ENCODE measurements around the gene PHC1. TPM values are rescaled to one million over a fixed set of nuclear protein-coding genes. Genes with fewer than 3 reads are reported as not detected.
"Not testable (repeated sequence)": the region's sequence is repeated elsewhere in the genome, so short reads cannot be mapped to it uniquely, and the experiment has no call there.

The PHC1 gene
- 28.7 TPM for total RNA-seq

DNA sequence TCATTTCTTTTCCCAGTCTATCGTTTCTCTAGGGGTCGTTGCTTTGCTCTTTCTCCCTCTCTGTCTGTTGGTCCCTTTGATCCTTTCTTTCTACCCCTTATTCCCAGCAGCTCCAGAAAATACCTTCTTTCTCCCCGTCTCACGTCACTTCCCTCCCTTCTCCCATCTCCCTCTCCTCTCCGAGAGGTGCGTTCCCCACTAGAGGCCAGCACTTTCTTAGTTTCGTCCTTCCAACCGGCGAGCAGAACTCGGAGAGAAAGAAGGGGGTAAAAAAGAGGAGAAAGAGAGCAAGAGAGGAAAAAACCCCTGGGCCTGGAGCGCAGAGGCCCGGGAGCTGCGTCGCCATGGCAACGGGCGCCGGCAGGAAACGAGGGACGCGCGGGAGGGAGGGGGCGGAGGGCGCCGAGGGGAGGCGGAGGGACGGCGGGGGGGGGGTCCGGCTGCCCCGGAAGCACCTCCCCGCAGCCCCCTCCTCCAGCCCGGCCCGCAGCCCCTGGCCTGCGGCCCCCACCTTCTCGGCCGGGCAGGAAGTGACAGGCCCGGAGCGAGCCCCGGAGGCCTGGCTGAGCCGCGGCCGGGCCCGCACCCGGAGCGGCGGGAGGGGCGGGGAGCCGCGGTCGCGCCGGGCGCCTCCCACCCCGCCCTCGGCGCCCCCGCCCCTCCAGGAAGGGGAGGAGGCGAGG, at the start of gene PHC1:
Gene PHC1, plus strand, starts transcription at position 477 of the 683 bp plus-strand sequence. CDS start 3,169 bp downstream, outside the sequence.
- DNase-seq: peak; percentile 49

DNA sequence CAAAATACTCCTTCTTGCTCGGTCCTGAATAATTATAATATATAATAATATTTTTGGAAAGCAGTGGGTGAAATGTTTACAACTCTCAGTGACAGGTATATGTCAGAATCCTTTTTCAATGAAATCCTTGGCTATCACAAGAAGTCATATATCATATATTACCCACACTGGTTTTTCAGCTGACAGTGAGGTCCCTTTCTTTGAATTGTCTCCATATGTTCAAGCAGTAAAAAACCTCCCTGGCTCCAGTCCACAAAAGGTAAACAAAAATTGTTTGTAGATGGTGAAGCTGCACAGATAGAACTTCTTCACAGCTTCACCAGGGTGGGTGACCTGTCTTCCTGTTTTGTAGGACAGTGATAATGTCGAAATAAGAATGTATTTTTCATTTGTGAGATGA, 47.9 kb upstream of the PHC1 start:
- no peak for DNase-seq

DNA sequence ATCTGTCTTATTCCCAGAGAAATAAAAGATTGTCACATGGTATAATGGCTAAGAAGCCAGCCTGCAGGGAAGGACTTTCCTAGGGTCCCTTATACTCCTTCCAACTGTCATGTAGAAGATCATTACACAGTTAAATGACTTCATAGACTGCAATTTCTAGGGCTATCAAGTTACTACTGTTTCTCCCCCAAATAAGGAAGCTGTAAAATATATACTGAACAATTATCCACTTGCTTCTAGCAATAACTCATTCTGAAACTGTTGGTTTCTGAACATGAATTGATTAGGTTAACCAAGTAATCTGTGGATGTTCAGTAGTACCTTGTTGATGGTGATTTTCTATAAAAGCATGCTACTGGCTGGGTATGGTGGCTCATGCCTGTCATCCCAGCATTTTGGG, 47.3 kb upstream of the PHC1 start:
- no peak for DNase-seq

DNA sequence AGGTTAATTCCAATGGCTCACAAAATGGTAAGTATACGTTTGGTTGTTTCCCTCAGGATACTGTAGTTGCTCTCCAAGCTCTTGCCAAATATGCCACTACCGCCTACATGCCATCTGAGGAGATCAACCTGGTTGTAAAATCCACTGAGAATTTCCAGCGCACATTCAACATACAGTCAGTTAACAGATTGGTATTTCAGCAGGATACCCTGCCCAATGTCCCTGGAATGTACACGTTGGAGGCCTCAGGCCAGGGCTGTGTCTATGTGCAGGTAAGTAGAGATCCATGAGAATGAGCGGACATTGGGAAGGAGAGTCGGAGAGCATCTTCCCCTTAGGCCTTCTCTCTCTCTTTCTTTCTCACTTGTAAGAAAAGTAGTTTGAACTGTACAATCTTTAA, 46.5 kb upstream of the PHC1 start:
- DNase-seq: no peak

DNA sequence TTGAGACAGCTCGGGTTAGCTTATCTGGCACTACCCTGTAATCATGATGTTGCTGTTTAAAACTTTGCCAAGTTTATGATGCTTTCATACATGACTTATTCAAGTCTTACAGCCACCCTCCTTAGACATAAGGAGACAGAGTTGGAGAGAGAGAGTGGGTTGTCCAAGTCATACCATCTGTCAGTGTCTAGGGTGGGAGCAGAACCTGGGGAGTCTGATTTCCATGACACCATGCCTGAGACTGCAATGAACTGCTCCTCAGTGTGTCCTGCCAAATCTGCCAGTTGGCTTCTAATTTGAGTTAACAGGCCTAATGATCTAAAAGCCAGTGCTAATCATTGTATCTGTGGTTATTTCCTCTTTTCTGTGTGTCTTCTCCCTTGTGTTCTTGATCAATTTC, 43.7 kb upstream of the PHC1 start:
- no peak for DNase-seq

DNA sequence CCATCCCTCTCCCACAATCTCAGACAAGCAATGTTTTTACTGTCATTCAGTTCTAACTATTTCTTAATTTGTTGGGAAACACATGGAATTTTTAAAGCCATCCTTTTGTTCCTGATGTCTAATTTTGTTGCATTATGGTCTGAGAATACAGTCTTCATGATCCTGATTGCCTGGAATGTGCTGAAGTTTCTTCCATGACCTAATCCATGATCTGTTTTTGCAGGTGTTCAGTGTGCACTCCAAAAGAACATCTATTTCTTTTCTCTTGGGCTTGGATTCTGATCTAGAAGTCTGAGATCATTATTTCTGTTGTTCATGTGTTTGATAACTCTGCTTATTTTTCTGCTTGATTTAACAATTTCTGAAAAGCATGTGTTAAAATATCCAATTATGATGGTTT, 43.2 kb upstream of the PHC1 start:
- DNase-seq: no peak

DNA sequence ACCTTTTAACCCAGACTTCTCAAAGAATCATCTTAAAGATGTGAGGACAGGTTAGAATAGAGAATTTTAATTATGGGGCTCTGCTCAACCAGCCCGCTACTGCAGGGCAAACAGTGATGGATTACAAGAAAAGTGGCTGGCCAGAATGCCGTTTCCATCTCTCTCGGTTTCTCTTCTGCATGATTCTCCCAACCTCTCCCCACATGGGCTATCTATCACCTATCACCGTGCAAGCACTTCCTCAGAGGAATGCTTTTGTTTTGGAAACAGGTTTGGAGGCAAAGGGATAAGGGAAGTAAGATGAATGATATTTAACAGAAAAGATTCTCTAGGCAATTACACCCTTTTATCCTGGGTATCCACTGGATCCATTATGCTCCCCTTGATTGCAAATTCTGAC, 37.4 kb upstream of the PHC1 start:
- DNase-seq: no peak

DNA sequence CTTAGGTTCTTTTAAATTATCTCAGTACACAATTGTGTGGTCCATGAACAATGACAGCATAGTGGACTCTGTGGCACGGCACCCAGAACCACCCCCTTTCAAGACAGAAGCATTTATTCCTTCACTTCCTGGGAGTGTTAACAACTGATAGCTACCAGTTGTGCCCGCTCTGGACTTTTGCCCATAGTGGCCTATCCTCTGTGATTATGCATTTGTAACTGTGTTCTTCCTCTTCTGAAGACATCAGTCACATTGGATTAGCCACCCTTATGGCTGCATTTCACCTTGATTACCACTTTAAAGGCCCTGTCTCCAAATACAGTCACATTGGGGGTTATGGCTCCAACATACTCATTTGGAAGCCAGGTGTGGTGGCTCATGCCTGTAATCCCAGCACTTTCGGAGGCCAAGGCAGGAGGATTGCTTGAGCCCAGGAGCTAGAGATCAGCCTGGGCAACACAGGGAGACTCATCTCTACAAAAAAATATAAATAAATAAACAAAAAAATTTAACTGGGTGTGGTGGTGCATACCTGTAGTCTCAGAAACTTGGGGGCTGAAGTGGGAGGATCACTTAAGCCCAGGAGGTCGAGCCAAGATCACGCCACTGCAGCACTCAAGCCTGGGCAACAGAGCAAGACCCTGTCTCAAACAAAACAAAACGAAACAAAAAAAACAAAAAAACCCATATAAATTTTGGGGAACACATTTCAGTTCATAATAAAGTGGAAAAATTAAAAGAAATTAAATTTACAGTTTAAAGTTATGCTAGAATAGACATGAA, 27.6 kb upstream of the PHC1 start:
- DNase-seq: no peak

DNA sequence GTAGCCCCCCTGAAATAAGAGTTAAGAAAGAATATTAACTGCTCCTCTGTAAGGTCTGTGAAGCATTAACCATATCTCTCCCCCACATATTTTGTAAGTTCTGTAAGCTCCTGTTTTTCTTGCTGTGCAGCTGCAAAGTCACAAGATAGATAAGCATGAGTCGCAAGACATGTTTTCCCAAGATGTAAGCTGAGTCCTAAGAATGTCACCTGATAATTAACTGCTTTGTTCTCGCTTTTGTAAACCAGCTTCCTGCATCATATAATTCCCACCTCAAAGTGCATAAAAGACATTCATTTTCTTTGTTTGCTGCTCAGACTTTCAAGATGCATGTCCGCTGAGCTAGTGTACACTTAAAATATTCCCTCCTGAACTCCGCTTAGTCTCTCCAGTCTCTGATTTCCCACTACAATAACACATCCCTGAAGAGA, 27.0 kb upstream of the PHC1 start:
- DNase-seq: no peak

DNA sequence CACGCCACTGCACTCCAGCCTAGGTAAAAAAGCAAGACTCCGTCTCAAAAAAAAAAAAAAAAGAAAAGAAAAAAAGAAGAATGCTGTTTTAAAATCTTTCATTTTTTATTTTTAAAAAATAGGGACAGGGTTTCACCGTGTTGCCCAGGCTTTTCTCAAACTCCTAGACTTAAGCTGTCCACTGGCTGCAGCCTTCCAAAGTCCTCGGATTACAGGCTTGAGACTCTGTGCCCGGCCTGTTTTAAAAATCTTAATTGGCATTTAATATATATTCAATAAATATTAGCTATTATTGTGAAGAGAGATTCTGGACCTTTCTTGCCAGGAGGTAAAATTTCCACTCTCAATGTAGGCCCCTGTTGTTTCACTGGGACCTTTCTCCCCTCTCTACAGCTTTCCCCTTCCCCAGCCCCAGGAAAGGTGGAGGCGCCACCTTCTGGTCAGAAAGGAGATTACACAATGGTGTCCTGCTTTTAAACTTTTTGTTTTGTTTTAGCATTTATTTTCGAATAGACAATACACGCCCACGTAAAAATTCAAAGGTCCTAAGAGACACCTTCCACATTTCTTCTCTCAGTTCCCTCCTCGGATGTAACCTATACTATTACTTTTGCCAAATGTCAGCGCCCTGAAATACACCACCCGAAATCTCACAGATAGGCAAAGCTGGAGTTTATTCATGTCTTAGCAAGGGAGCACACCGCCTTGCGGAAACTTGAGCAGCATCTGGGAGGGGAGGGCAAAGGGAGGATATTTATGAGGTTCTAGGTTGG, 23.8 kb upstream of the PHC1 start:
- peak; percentile 10 for DNase-seq

DNA sequence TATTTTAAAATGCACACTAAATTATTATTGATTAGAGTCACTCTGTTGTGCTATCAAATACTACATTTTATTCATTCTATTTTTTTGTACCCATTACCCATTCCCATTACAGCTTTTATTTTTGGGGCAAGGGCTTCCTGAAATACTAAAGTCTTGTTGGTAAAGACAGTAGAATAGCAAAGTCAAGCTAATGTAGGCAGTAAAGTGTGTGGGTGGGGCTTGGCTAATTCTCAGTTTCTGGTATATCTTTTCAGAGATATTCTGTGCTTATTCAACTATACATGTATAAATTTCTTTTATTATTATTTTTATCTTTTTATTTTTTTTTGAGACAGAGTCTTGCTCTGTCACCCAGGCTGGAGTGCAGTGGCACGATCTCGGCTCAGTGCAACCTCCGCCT, 22.3 kb upstream of the PHC1 start:
- DNase-seq: no peak

- DNase-seq: no peak
These were observed 19.9 kb upstream of the PHC1 start for GRCh38 chr12:8894378-8894777.

DNA sequence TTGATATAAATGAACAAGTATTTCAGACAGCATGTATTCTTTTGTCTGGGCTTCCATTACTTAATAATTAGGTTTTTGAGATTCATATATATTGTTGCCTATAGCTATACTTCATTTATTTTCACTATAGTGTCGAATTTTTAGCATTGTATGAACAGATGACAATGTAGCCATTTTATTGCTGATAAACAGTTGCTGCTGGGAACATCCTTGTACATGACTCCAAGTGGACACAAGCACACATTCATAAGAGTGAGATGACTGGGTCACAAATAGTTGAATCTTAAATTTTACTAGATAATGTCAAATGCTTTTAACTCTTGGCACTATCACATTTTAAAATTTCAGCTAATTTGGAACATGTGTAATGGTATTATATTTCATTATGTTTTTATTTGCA, 19.3 kb upstream of the PHC1 start:
- no peak for DNase-seq

DNA sequence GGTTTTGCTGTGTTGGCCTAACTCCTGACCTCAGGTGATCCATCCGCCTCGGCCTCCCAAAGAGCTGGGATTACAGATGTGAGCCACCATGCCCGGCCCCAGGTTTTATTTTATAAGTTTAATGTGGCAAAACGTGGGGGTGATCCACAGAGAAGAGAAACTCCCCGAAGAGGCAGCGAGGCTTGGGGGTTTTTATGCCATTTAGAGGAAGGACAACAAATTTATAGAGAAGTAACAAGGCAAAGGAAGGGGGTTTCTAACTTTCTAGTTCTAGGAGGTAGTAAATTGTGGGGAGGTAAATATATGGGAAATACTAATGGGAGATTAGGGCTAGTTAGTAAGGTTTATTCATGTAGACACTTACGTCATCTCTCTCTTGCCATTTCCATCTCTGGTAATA, 17.2 kb upstream of the PHC1 start:
- no peak for DNase-seq

DNA sequence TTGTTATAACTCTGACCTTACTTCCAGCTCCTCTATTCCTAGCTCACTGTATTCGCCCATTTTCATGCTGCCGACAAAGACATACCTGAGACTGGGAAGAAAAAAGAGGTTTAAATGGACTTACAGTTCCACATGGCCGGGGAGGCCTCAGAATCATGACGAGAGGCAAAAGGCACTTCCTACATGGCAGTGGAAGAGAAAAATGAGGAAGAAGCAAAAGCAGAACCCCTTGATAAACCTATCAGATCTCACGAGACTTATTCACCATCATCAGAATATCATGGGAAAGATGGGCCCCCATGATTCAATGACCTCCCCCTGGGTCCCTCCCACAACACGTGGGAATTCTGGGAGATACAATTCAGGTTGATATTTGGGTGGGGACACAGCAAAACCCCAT, 14.5 kb upstream of the PHC1 start:
- DNase-seq: no peak

DNA sequence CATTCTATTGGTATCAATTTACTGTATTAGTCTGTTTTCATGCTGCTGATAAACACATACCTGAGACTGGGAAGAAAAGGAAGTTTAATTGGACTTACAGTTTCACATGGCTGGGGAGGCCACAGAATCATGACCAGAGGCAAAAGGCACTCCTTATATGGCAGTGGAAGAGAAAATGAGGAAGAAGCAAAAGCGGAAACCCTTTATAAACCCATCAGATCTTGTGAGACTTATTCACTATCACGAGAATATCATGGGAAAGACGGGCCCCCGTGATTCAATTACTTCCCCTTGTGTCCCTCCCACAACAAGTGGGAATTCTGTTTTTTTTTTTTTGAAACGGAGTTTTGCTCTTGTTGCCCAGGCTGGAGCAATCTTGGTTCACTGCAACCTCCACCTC, 11.6 kb upstream of the PHC1 start:
- not testable (repeated sequence) for DNase-seq

DNA sequence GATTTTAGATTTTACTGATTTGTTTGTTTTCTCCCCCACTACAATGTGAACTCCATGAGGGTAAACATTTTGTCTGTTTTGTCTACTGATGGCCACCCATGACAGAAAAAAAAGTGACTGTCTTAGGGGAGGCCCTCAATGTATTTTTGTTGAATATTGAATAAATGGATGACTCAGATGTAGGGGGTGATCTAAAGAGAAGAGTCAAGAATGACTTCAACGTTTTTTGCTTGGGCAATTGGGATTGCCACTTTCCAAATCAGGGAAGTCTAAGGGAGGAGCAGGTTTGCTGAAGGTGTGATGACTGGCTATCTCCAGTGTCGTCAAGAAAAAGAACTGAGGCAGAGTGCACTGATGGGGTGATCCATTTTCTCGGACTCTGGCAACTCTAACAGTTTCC, 10.7 kb upstream of the PHC1 start:
- DNase-seq: no peak

DNA sequence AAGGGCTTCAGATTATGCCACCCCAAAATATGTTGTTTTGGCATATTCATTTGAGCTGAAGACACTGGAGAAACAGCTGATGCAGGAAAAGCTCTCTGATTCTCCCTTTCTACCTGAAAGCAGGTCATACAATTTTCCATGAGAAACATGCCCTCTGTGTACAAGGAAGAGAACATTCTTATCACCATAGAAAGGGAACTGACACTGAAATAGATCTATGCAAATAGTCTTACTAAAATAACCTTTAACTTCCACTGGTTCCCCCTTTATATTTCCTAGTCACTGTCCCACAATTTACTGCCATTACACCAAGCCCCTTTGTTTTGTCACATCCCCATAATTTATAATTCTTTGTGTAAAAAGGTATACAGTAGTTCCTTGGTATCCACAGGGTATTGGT, 9.6 kb upstream of the PHC1 start:
- no peak for DNase-seq

GRCh38 chr12:8905546-8905945, 8.8 kb upstream of the PHC1 start:
- DNase-seq: no peak

DNA sequence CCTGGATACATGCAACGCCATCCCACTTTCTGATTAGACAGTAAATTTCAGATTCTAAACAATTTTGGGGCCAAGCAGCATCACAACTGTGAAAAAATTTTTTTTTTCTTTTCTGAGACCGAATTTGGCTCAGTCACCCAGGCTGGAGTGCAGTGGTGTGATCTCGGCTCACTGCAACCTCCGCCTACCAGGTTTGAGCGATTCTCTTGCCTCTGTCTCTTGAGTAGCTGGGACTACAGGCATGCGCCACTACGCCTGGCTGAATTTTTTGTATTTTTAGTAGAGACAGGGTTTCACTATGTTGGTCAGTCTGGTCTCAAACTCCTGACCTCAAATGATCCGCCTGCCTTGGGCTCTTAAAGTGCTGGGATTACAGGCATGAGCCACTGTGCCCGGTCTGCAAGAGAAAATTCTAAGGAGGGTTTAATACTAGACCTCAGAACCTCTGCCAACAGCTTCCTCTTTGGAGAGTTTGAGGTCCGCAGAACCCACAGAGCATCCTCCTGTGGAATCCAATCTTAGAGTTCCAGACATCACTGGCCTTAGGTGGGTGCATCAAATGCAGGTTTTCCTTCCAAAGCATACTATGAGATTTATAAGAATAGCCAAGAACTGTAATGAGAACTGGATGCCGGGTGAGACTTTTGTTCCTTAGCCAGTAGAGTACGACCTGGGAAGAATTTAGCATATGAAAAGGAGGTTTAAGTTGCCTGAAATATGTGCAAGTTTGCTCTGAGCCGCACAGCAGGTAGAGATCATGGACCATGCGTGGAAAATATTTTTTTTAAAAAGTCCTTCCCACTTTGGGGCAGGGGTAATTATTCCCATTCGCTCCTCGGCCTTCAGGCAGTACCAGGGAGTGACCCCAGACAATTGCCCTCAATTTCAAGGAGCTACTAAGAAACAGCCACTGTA, 7.8 kb upstream of the PHC1 start:
- no peak for DNase-seq

- no peak for DNase-seq
These were observed 6.8 kb upstream of the PHC1 start for GRCh38 chr12:8907513-8907912.

GRCh38 chr12:8909752-8910151, 4.6 kb upstream of the PHC1 start:
- DNase-seq: no peak
